ENCODE results near the gene BRD1.

The BRD1 gene

GRCh38 chr22:49796596-49797270 lies 30.9 kb downstream of the BRD1 start:
- ChIA-PET CTCF (interaction anchor here (0.7 kb wide), 1 partner anchor 29 kb away, joined by 3 read pairs; no protein-coding TSS in a partner anchor), POLR2A (ENCODE audit: low non-redundant PET) (no interaction called here)
- no peak overlapping the region for H3K27ac ChIP-seq
- DNase-seq (ENCODE audit: low spot score) = no peak
- TF ChIP-seq CTCF (conservative IDR thresholded peaks at IDR 0.05; ENCODE audit: low read depth) = no peak

GRCh38 chr22:49795521-49795920 lies 32.2 kb downstream of the BRD1 start:
- ChIA-PET POLR2A (ENCODE audit: low non-redundant PET) (no interaction called here), CTCF (no interaction called here)
- no peak overlapping the region for H3K27ac ChIP-seq
- TF ChIP-seq CTCF (conservative IDR thresholded peaks at IDR 0.05; ENCODE audit: low read depth) = no peak
- DNase-seq (ENCODE audit: low spot score) = no peak

GRCh38 chr22:49793871-49794270 lies 33.8 kb downstream of the BRD1 start:
- POLR2A ChIA-PET (ENCODE audit: low non-redundant PET) = no interaction called here
- DNase-seq (ENCODE audit: low spot score) = no peak
- 0 out of 2 replicates have a peak overlapping the region, but pooled peaks have one; percentile 6 for H3K27ac ChIP-seq
- no peak for TF ChIP-seq CTCF (conservative IDR thresholded peaks at IDR 0.05; ENCODE audit: low read depth)
- CTCF ChIA-PET = interaction anchor here (0.6 kb wide), 1 partner anchor 26 kb away, joined by 3 read pairs; no protein-coding TSS in a partner anchor

GRCh38 chr22:49793296-49793695 lies 34.4 kb downstream of the BRD1 start:
- CTCF ChIA-PET = no interaction called here
- no peak for DNase-seq (ENCODE audit: low spot score)
- no peak for TF ChIP-seq CTCF (conservative IDR thresholded peaks at IDR 0.05; ENCODE audit: low read depth)

GRCh38 chr22:49792107-49792506 lies 35.6 kb downstream of the BRD1 start:
- POLR2A ChIA-PET (ENCODE audit: low non-redundant PET) = no interaction called here
- TF ChIP-seq CTCF (conservative IDR thresholded peaks at IDR 0.05; ENCODE audit: low read depth) = no peak
- CTCF ChIA-PET = no interaction called here
- H3K27ac ChIP-seq = no peak overlapping the region
- no peak for DNase-seq (ENCODE audit: low spot score)

More at GRCh38 chr22:49793296-49793695, 34.4 kb downstream of the BRD1 start:
- POLR2A ChIA-PET (ENCODE audit: low non-redundant PET) = no interaction called here
- 0 out of 2 replicates have a peak overlapping the region, but pooled peaks have one; percentile 9 for H3K27ac ChIP-seq

GRCh38 chr22:49791682-49792081 lies 36.0 kb downstream of the BRD1 start:
- DNase-seq (ENCODE audit: low spot score) = no peak
- no peak for TF ChIP-seq CTCF (conservative IDR thresholded peaks at IDR 0.05; ENCODE audit: low read depth)
- H3K27ac ChIP-seq = no peak overlapping the region
- ChIA-PET POLR2A (ENCODE audit: low non-redundant PET) (no interaction called here), CTCF (no interaction called here)
